ENCODE measurements around the gene TRIP13.

Gene TRIP13

DNA sequence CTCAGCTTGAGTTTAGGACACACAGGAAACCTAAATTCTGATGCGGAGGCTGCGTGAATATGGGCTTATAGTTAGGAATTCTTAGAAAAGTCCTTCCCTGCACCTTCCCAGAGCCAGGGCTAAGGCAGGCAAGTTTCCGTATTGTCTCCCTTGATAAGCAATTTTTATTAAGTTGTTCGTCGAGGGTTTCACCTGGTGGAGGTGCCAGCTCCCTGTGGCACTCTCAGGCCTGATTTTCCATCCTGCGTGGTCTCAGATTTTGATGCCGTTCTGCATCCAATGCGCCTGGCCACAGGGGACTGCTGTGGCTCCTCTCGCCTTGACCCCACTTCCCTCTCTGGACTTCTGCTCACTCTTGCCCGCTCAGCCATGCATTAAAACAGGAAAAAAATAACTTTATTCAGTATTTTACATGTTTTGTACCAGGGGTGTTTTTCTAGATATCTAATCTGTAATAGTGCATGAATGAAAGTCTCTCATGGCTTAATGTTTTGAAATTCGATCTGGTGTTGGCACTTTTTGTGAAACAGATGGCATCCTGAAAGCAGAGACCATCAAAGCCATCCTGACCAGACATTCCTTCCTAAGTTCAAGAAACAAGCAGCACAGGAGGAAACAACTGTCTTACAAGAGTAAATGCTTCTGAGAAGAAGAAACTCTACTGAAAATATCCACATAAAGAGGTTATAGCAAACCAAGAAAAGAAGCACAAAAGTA lies 50.7 kb downstream of the TRIP13 start:
- no peak for DNase-seq

- no peak for DNase-seq
Measured at GRCh38 chr5:943918-944620, 51.4 kb downstream of the TRIP13 start.

DNA sequence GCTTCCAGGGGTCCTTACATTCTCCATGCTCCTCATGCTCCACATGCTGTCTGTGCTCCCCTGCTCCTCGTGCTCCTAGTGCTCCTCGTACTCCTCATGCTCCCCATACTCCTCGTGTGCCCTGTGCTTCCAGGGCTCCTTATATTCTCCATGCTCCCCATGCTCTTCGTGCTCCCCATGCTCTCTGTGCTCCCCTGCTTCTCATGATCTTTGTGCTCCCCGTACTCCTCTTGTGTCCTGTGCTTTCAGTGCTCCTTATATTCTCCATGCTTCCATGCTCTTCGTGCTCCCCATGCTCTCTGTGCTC lies 51.9 kb downstream of the TRIP13 start:
- DNase-seq = no peak

DNA sequence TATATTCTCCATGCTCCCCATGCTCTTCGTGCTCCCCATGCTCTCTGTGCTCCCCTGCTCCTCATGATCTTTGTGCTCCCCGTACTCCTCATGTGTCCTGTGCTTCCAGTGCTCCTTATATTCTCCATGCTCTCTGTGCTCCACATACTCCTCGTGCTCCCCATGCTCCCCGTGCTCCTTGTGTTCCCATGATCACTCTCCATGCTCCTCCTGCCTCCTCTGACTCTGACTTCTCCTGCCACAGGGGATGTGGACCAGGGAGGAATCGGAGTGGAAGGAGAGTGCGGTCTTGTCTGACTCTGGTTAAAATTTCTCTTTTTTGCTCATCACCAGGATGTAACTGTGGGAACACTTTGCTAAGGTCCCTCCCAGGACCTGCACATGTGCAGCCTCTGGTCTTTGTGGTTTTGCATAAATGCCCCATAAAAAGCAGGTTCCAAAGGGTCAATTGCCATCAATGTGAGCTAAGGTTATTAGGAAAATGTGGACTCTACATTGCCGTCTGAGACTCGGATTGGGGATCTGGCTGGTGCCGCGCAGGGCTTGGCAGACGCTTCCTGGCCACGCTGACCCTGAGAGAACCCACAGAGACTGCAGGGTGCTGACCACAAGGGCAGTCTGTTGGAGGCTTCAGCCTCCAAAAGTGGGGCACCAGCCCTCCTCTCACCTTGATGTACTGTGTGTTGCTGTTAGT lies 52.5 kb downstream of the TRIP13 start:
- DNase-seq = no peak

GRCh38 chr5:945691-946551 lies 53.2 kb downstream of the TRIP13 start:
- no peak for DNase-seq

DNA sequence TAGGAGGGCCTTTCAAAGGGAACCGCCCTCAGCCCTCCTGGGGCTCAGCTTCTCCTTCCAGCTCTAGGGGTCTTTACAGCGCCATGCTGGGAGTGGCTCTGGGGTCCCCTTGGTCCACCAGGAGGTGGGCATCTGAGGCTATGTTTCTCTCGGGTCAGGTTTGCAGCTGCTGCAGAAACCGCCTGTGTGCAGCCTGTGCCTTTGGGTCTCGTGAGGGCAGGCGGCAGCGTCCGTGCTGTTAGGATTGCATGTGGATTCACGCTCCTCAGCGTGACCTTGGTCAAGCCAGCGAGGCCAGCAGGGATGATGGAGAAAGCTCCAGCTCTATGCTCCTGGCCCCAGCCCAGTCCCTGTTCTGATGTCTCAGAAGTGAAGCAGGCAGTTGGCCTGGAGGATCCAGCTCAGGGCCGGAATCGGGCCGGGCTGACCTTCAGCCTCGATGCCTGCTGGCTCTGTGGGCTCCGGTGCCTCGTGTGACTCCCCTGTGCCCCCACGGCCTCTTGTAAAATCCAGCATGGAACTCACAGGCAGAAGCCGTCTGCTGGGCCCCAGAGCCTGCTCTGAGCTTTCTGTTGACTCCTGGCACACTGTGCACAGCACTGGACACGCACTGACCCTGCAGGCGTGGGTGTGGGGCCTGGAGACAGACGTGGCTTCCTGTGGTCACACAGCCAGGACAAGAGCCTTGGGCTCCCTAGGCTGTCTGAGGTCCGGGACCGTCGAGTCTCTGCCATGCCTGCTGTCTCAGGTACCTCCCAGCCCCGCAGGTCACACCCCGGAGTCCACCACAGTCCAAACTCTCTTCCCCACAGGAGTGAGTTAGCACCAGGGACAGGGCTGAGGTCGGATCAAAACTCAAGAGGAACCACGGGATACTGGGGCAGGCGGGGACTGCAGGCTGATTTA lies 54.3 kb downstream of the TRIP13 start:
- DNase-seq = no peak

GRCh38 chr5:947626-948471 lies 55.2 kb downstream of the TRIP13 start:
- DNase-seq = no peak

DNA sequence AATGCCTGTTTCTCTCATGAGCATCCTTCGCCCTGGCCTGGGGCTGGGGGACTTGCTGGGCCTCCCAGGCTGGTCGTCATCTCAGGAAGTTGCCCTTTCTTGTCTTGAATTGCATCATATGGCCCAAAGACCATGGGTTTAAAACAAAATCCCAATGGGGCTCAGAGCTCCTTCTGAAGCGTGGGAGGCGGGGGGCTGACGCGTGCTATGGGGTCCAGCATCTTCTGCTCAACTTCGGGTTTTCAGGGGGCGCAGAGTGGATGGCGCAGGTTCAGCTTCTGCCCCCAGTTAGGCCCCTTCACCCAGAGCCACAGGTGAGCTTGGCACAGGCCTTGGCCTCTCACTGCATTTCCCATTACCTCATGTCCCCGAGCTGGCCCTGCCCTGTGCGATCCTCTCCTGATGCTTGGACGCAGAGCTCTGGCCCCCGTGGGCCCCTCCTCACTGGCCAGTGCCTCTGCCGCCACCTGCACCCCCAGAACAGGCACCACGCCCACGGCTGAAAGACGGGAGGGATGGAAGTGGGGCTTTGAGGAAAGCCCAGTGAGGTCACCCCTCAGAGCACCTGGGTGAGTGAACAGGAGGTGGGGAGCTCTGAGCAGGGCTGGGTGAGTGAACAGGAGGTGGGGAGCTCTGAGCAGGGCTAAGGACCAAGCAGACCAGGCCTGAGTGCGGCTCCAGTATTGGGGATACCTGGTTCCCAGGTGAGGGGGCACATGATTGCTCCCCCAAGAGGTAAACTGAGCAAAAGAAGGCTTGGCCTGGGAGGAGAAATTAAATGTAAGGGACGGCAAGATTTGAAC lies 56.0 kb downstream of the TRIP13 start:
- DNase-seq = no peak

DNA sequence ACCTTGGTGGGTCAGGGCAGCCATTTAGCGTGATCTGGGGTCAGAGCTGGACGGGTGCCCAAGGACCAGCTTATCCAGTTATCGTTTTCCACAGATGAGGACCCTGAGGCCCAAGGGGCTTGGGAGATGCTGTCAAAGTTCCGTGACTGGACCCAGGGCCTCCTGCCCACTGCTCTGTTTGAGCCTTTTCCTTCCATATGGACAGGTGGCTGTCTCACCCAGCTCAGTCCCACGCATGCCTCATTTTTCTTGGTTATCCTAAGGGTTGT lies 56.5 kb downstream of the TRIP13 start:
- no peak for DNase-seq

GRCh38 chr5:949815-950560 lies 57.3 kb downstream of the TRIP13 start:
- no peak for DNase-seq

DNA sequence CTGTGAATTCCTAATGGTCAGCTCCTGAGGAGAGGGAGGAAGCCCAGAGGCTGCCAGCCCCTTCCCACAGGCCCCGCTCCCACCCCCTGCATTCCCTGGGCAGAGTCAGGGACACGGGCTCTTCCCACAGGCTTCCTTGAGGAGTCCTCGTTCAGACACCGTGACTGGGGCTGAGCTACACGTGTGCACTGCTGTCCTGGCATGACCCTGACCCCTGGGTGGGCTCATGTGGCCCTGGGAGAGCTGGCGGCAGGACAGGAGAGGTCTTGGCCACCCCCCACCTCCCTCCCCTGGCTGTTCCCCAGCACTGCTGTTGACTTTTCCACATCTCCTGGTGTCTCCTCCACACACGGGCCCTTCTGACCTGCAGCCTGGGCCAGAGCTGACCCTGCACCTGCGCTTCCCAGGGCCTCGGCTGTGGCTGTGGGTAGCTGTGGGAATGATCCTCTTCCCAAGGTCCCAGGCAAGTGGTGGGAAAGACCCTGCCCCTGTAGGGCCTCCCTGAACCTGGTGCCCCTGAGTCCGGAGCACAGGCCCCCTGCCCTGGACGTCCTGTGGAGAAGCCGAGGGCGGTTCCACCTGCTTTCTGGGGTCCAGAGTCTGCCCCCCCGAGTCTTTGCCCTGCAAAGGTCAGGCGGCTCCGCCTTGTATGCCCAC lies 59.4 kb downstream of the TRIP13 start:
- no peak for DNase-seq

DNA sequence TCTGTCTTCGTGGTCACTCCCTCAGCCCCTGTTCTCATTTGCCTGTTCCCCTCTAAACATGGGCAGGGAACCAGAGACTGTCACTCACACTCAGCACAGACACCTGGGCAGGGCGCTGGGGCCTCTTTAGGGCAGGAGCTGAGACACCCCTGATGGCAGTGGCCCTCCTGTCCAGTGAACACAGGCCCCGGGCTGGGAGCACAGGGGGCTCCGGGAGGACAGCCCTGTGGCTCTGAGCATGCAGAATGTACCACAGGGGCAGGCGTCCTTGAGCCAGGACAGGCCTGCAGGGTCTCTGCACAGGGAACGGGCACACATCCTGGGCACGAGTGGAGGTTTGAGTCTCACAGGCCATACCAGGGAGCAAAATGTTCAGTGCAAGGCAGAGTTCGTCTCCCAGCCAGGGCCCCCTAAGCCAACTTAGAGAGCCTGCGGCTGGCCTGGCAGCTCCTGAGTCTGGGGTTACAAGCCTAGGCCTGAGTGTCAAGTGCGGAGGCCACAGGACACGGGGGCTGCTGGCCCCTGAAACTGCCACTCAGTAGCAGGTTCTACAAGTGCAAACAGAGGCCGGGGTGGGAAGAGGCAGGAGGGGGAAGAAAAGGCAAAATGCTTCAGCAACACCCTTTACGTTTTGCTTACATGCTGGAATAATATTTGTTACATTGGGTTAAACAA lies 60.0 kb downstream of the TRIP13 start:
- no peak for DNase-seq

DNA sequence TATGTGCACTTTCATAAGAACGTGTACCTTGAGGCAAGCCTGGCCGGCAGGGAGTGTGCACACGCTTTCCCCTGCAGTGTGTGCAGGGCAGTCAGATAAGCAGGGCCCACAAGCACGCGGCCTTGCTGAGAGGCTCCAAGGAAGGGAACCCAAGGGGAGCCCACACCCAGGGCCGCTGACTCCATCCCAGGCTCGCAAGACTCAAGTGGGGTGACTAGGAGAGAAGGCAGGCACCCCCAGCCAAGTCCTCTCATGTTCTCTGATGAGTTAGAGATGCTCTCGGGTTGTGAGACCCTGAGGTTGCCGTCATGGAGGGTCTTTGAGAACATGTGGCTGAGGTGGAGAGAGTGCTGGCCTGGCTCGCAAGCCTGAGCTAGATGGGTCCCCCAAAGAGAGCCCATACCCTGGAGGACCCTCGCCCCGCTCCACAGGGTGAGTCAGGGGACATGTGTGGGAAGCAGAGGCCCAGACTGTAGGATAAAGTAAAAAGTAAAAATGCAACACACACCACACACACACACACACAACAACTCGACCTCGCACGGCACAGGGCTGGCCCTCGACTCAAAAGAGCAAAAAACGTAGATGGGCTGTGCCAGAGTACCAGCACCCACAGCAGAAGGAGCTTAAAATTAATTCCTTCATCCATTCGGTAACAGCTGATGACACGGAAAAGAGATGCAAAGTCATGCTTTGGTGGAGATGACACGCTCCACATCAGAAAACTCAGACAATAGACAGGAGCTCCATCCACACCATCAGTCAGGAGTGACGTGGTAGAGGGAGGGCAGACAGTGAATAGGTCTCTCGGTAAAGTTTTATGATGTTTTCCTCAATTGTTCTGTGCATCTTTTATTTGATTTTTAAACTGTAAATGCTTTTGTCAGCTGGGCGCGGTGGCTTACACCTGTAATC lies 61.1 kb downstream of the TRIP13 start:
- DNase-seq = no peak

DNA sequence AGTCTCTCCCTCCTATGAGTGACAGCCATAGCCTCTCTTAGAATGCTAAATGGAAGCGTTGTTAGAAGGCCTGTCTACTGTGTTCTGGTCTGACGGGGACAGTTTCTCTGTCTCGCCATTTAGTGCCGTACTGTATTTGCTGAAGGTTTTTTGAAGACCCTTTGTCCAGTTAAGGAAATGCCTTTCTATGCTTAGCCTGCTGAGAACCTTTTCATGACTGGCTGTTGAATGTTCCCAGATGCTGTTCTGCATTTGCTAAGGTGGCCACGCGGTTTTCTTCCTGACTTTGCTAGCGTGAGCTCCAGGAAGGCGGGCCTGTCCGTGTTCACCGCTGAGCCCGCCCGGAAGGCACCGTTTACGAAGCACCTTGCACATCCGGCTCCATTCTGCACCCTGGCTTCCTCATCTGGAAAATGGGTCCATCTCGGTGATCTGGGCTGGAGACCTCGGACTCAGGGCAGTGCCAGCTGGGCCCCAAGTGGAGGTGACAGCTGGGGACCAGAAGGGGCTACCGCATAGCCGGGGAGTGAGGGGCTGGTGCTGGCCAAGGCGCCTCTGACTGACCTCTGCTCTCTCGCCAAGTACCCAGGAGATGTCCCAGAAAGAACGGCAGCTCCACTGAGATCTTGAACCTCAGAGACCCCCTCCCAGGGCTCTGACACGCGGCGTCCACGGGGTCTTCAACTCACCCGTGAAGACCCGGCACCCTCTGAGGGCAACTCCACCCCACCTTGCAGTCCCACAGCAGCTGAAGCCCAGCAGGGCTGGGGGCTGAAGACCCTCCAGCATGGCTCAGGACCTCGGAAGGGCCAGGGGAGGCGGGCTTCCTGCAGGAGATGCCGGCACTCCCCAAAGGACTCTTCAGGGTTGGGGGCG lies 63.4 kb downstream of the TRIP13 start:
- no peak for DNase-seq

DNA sequence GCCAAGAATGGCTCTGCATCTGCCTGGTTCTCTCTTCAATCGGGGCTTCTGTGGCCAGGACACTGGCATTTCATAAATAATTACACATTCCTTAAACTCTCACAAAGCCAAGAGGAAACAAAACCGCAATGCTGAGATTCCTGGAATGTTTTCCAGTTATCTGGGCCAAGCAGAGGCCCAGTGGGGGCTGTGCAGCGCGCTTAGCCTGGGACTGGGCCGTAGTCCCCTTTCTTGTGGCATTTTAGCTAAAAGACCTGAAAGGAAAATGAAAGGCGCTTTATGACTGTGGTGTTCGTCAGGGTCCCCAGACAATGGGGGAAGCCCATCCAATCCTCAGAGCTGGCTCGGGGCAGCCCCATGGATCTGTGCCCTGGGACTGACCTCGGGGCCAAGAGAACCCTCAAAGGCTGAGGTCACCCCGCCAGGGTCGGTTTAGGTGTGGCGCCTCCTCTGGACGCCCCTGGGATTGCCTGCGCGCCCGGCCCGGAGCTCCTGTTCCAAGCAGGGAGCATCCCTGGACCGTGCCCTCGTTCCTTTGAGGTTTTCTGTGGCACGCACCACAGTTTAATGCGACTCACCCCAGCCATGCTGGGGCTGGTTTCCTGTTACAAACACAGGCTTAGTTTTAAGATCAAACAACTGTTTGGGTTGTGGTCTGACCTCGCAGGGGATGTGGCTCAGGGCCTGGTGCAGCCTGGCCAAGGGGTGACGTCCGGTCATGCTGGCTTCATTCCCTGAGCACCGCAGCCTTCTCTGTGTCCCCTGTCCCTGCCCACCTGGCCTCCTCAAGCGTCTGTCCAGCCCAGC lies 64.5 kb downstream of the TRIP13 start:
- DNase-seq = peak; percentile 86

Measured in femur (tissue), 1 donor.